HepG2 (cell line): ENCODE measurements around the gene GPR39. TPM values are rescaled to one million over a fixed set of nuclear protein-coding genes. Genes with fewer than 3 reads are reported as not detected.

Experiments used
- ATAC-seq: fragments of 200-7000 bp; cut with Tn5 transposase; 3 replicates; pipeline ENCODE4 v1.9.1; 2020; ENCODE audit warnings: mild to moderate bottlenecking, moderate library complexity
- BruUV-seq: library from RNA; stranded (reverse); fragments of 400-500 nt; replicated peaks from 2 replicates; lab custom pipeline; 2021; lab: Mats Ljungman, UMichigan
- CTCF ChIA-PET: fragments of 300-600 bp; formaldehyde crosslinking; extraction: SDS; loops from one replicate; lab custom pipeline; 2021; ENCODE audit warnings: low total read pairs, inconsistent platforms, low intra/inter-chr PET ratio; lab: Yijun Ruan, JAX
- POLR2A ChIA-PET: fragments of 350-600 bp; sonication (Branson Sonifier 250); formaldehyde crosslinking; loops from one replicate; lab custom pipeline; 2020; ENCODE audit warnings: antibody characterized with exemption, inconsistent platforms; lab: Yijun Ruan, JAX
- DNase-seq: peaks from one replicate; pipeline ENCODE4 v3.0.0-alpha.2; 2015; ENCODE audit warnings: low spot score
- FAIRE-seq: peaks from 3 replicates; lab custom pipeline; 2011; peaks lifted over from hg19 to GRCh38; lab: Jason Lieb, UNC
- H2AFZ ChIP-seq: one replicate; pipeline ENCODE4 v1.6.1; 2011; ENCODE audit warnings: low read length, inconsistent platforms
- H3K27ac ChIP-seq: fragments of 300-600 bp; 3 replicates; pipeline ENCODE4 v1.8.0; 2011; ENCODE audit warnings: mixed run types, mild to moderate bottlenecking, mixed read lengths, low read length, inconsistent platforms; ENCODE audit not compliant: insufficient read depth; ENCODE audit errors: extremely low read length
- H3K27me3 ChIP-seq, 2 experiments: fragments of 200-600 bp in 1 of 2; 2 replicates in 1 of 2; 3 replicates in 1 of 2; pipeline versions ENCODE4 v1.6.0 to v1.8.0; 2011; ENCODE audit warnings: low read length in 2 of 2, mild to moderate bottlenecking in 2 of 2, moderate library complexity in 2 of 2, inconsistent platforms in 1 of 2; ENCODE audit not compliant: insufficient read depth in 2 of 2, control insufficient read depth in 1 of 2
- H3K36me3 ChIP-seq, 2 experiments: fragments of 200-600 bp in 1 of 2; replicated peaks in 1 of 2; 2 replicates in 1 of 2; 3 replicates in 1 of 2; pipeline versions ENCODE4 v1.5.1 to v1.8.0; 2011; ENCODE audit warnings: low read length in 2 of 2, inconsistent platforms in 1 of 2; ENCODE audit not compliant: insufficient read depth in 2 of 2, control insufficient read depth in 1 of 2
- H3K4me1 ChIP-seq: 2 replicates; pipeline ENCODE4 v1.5.1; 2012; ENCODE audit warnings: low read length, inconsistent platforms; ENCODE audit not compliant: insufficient read depth
- H3K4me2 ChIP-seq: 2 replicates; pipeline ENCODE4 v1.6.0; 2011; ENCODE audit warnings: low read depth, low read length, inconsistent platforms
- H3K4me3 ChIP-seq, 3 experiments: fragments of 200-600 bp in 1 of 3; sonication (generic), shearing (Covaris generic) in 1 of 3; replicated peaks in 1 of 3; 2 replicates each; pipeline ENCODE4 v1.5.1; 2011 to 2016; ENCODE audit warnings: low read length in 3 of 3, inconsistent platforms in 2 of 3, low read depth in 2 of 3, mild to moderate bottlenecking in 2 of 3, control low read depth in 1 of 3, mixed read lengths in 1 of 3; ENCODE audit not compliant: insufficient read depth in 1 of 3
- H3K79me2 ChIP-seq: one replicate; pipeline ENCODE4 v1.6.1; 2011; ENCODE audit warnings: low read length, inconsistent platforms; ENCODE audit not compliant: insufficient read depth
- H3K9ac ChIP-seq: 2 replicates; pipeline ENCODE4 v1.6.0; 2011; ENCODE audit warnings: mild to moderate bottlenecking, low read depth, low read length, inconsistent platforms; ENCODE audit not compliant: insufficient read depth
- H3K9me3 ChIP-seq: 2 replicates; pipeline ENCODE4 v1.5.1; 2012; ENCODE audit warnings: mild to moderate bottlenecking, low read length
- H4K20me1 ChIP-seq: 2 replicates; pipeline ENCODE4 v1.6.0; 2011; ENCODE audit warnings: inconsistent platforms, mild to moderate bottlenecking, low read length, moderate library complexity; ENCODE audit not compliant: insufficient read depth
- KDM5A ChIP-seq: fragments of 200-600 bp; sonication (generic); IDR thresholded peaks from 2 replicates; pipeline ENCODE4 v1.7.0; 2018; ENCODE audit warnings: antibody characterized with exemption, mild to moderate bottlenecking, low read length, borderline replicate concordance
- TAF1 ChIP-seq: sonication (generic); formaldehyde crosslinking; IDR thresholded peaks from 2 replicates; pipeline ENCODE4 v1.4.0; 2020; ENCODE audit warnings: missing genetic modification reagents
- ZNF33A ChIP-seq: sonication (generic); formaldehyde crosslinking; IDR thresholded peaks from 2 replicates; pipeline ENCODE4 v1.5.1; 2020; ENCODE audit warnings: missing genetic modification reagents, mild to moderate bottlenecking, moderate library complexity, borderline replicate concordance
- ZNF354B ChIP-seq: sonication (generic); formaldehyde crosslinking; IDR thresholded peaks from 2 replicates; pipeline ENCODE4 v1.8.0; 2022; ENCODE audit warnings: mild to moderate bottlenecking, missing genetic modification reagents
- WGBS: methylation state at CpG from one replicate; pipeline ENCODE4 v1.1.6; 2017; ENCODE audit warnings: low lambda C conversion rate; 5-methylcytosine and 5-hydroxymethylcytosine counted together
- in situ Hi-C: cut with HindIII; loops from 2 replicates; pipeline ENCODE4 v1.10.0; 2017; ENCODE audit warnings: low pct_unique_long_range_greater_than_20kb; ENCODE audit not compliant: extremely low pct_ligation_motif_present
- intact Hi-C: fragments of 100-400 bp; cut with micrococcal nuclease; formaldehyde crosslinking; loops from one replicate; pipeline ENCODE4 v1.10.0; 2022; ENCODE audit not compliant: unreplicated experiment
- polyA plus RNA-seq, 8 experiments: library from polyadenylated mRNA; depleted of rRNA in 3 of 8; stranded (reverse) in 7 of 8; unstranded in 1 of 8; fragments of >200 nt; fragmentation: Illumina TruSeq in 4 of 8; extraction: Trizol in 4 of 8; gene quantifications; 2 replicates each; pipeline versions ENCODE4 v1.2.1 to v1.2.3, GENCODE V29; 2011 to 2016; ENCODE audit warnings: low read depth in 4 of 8, missing spikeins in 1 of 8, mixed read lengths in 1 of 8; ENCODE audit not compliant: insufficient read depth in 1 of 8
- total RNA-seq, 5 experiments: library from RNA; depleted of rRNA; stranded (reverse); fragments of >200 nt; fragmentation: Illumina TruSeq; extraction: Trizol; gene quantifications; 2 replicates each; pipeline ENCODE4 v1.2.3, GENCODE V29; 2016; ENCODE audit warnings: low read depth in 1 of 5
- TF ChIP-seq, protein P1 (sequence below): sonication (generic); IDR thresholded peaks from 2 replicates; pipeline ENCODE4 v1.6.1; 2016; ENCODE audit warnings: low read depth, borderline replicate concordance

The GPR39 gene
- total and polyA plus RNA-seq, 2 of the 13 experiments (the other 11 are each of a cell fraction or from before 2014, with no cell fraction given) = 0.16 to 0.62 TPM

DNA sequence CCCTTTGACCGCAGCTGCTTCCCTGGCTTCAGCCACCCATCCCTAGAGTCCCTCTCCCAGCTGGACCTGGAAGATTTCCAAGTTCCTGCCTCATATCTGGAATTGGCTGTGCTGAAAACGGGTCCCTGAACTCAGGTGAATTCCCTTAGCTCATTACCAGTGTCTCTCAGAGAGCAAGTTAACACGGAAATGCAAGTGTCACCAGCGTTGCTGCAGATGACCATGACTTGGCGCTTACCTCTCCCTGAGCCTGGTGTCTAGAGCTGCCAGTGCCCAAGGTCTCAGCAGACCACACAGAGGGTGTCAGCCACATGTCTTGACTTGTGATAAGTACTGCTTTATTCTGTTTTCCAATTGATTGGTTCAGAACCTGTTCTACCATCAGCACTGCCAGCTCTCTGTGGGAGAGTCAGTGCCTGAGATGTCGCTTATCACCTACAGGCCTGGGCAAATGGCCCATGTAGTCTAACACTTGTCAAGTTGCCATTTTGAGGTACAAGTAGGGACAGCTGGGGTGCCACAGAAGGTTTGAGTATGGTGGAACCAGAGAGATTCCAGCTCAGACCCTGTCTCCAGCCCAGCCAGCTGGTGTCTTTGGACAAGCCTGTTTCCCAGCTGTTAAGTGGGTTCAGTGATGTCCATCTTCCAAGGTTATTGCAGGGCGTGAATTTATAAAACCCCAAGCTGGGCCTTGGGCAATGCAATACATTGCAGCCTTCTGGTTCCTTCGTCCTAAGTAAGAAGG is 204.7 kb downstream of the GPR39 start:
- Histone ChIP-seq H2AFZ (no peak overlapping the region), H3K9ac (no peak overlapping the region), H3K27me3 (no peaks in the 10 kb centered on the region), H4K20me1 (no peaks in the 10 kb centered on the region), H3K36me3 (no peaks in the 10 kb centered on the region), H3K79me2 (no peaks in the 10 kb centered on the region), H3K4me2 (no peak overlapping the region), H3K9me3 (no peaks in the 10 kb centered on the region), H3K27ac (no peak overlapping the region), H3K4me3 (no peak overlapping the region), H3K4me1 (no peaks in the 10 kb centered on the region)
- 46% methylated on average over 6 of the region's 8 CpGs for WGBS
- FAIRE-seq = no peak
- TF ChIP-seq TAF1 (CRISPR knock-in tag) = no peak
- TF ChIP-seq, protein P1, sequence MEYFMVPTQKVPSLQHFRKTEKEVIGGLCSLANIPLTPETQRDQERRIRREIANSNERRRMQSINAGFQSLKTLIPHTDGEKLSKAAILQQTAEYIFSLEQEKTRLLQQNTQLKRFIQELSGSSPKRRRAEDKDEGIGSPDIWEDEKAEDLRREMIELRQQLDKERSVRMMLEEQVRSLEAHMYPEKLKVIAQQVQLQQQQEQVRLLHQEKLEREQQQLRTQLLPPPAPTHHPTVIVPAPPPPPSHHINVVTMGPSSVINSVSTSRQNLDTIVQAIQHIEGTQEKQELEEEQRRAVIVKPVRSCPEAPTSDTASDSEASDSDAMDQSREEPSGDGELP = no peak
- ChIA-PET POLR2A (no interaction called here), CTCF (no interaction called here)
- intact Hi-C loops (no loop called here), in situ Hi-C loops (no loop called here)
- no peak for DNase-seq
- ATAC-seq = no peak
- BruUV-seq = no TSS peak

DNA sequence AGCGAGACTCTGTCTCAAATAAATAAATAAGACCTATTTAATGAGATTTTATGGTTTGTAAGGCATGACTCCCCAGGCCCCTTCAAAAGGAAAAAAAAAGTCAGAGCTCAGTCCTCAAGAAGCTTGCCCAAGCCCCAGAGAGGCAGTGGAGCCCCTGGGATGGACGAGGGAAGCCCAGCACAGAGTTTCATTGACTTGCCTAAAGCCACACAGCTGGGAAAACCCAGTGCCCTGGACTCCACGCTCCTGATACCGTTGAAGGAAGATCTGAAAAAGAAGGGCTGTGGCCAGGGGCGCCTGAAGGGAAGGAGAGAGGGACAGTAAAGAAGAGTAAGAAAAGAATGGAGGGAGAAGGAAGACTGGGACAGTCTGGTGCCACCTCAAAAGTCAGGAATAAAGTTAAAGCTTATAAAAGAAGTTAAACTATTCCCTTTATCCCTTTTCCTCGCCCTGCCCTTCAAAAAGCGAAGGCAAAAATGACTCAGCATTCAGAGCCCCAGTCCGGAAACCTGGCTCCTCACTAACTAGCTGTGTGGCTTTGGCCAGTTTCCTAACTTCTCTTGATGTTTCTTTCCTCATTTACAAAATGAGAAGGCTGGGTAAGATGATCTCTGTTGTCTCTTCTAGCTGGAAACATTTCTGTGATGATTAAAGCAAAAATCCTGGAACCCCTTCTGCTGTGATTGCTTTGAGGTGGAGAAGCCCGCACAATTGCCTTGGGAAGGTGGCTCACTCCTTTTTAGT is 206.7 kb downstream of the GPR39 start:
- FAIRE-seq (no peak), ATAC-seq (no peak), DNase-seq (no peak)
- Histone ChIP-seq H3K9me3 (no peaks in the 10 kb centered on the region), H4K20me1 (no peaks in the 10 kb centered on the region), H3K4me3 (no peak overlapping the region), H3K9ac (no peak overlapping the region), H3K4me2 (no peak overlapping the region), H3K27ac (no peak overlapping the region), H3K27me3 (no peaks in the 10 kb centered on the region), H3K4me1 (no peaks in the 10 kb centered on the region), H3K79me2 (no peaks in the 10 kb centered on the region), H3K36me3 (no peaks in the 10 kb centered on the region), H2AFZ (no peak overlapping the region)
- BruUV-seq = no TSS peak
- POLR2A ChIA-PET = no interaction called here
- 18% methylated on average over 9 of the region's 9 CpGs for WGBS
- intact Hi-C loops = no loop called here
- in situ Hi-C loops = no loop called here
- CTCF ChIA-PET = no interaction called here
- TF ChIP-seq ZNF33A (CRISPR knock-in tag) (no peak), ZNF354B (no peak), KDM5A (no peak)
